GM12891 (cell line): ENCODE data around the gene ZNF474.

Experiments used
- PAX5 ChIP-seq: IDR thresholded peaks from 2 replicates; pipeline ENCODE4 v1.6.1; 2011; ENCODE audit warnings: low read length, moderate library complexity, mild to moderate bottlenecking; ENCODE audit not compliant: insufficient read depth, severe bottlenecking
- POLR2A ChIP-seq: IDR thresholded peaks from 2 replicates; pipeline ENCODE4 v1.6.1; 2011; ENCODE audit warnings: low read depth, low read length, control low read depth
- POLR2AphosphoS5 ChIP-seq: IDR thresholded peaks from 2 replicates; pipeline ENCODE4 v1.6.1; 2011; ENCODE audit warnings: low read depth, low read length, control low read depth
- POU2F2 ChIP-seq: IDR thresholded peaks from 2 replicates; pipeline ENCODE4 v1.6.1; 2011; ENCODE audit warnings: low read depth, mild to moderate bottlenecking, control low read depth, low read length, moderate library complexity
- SPI1 ChIP-seq: IDR thresholded peaks from 2 replicates; pipeline ENCODE4 v1.6.1; 2011; ENCODE audit warnings: low read depth, low read length, control low read depth
- TAF1 ChIP-seq: IDR thresholded peaks from 2 replicates; pipeline ENCODE4 v1.6.1; 2011; ENCODE audit warnings: low read depth, low read length, control low read depth

- no peak for TF ChIP-seq TAF1
- TF ChIP-seq POLR2AphosphoS5, result no peak
- no peak for TF ChIP-seq POLR2A
- TF ChIP-seq SPI1, result no peak
- TF ChIP-seq PAX5, result no peak
- TF ChIP-seq POU2F2, result no peak
Observed at GRCh38 chr5:122093415-122094180, 35.7 kb upstream of the ZNF474 start.
